Measurements from ENCODE around the gene C19orf18.
"Not testable (repeated sequence)": the region's sequence is repeated elsewhere in the genome, so short reads cannot be mapped to it uniquely, and the experiment has no call there.

Gene C19orf18

GRCh38 chr19:57974434-57974833 lies at the start of gene C19orf18:
C19orf18 (minus strand) TSS chr19:57974534; CDS start chr19:57974432, 102 bp downstream.
- DNase-seq, result no peak

DNA sequence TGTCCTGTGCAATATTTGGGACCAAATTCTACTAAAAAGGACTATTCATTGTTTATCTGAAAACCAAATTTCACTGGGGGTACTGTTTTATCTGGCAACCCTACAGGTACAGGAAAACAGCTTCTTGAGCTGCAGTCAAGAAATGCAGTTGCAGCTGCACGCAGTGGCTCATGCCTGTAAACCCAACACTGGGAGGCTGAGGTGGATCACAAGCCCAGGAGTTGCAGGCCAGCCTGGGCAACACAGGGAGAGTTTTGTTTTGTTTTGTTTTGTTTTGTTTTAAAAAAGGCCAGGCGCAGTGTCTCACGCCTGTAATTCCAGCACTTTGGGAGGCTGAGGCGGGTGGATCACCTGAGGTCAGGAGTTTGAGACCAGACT lies 47.9 kb upstream of the C19orf18 start:
- DNase-seq, result no peak

GRCh38 chr19:58021541-58022282 lies 47.4 kb upstream of the C19orf18 start:
- peak; percentile 69 for DNase-seq

DNA sequence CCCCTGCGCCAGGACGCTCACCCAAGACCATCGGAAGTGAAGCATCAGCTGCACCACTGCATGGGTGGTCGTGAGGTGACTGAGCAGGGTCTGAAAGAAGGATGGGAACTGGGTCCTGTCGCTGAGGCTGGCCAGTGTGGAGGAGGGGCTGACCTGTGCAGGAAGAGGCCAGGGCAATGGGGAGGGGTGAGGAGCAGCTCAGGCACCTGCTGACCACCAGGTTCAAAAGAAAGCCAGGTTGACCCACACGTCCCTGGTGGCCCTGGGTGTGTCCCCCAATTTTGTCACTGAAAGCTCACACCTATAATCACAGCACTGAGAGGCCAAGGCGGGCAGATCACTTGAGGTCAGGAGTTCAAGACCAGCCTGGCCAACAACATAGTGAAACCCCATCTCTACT lies 45.8 kb upstream of the C19orf18 start:
- no peak for DNase-seq

GRCh38 chr19:58014141-58014540 lies 39.8 kb upstream of the C19orf18 start:
- DNase-seq, result no peak

GRCh38 chr19:58010507-58010906 lies 36.2 kb upstream of the C19orf18 start:
- no peak for DNase-seq

DNA sequence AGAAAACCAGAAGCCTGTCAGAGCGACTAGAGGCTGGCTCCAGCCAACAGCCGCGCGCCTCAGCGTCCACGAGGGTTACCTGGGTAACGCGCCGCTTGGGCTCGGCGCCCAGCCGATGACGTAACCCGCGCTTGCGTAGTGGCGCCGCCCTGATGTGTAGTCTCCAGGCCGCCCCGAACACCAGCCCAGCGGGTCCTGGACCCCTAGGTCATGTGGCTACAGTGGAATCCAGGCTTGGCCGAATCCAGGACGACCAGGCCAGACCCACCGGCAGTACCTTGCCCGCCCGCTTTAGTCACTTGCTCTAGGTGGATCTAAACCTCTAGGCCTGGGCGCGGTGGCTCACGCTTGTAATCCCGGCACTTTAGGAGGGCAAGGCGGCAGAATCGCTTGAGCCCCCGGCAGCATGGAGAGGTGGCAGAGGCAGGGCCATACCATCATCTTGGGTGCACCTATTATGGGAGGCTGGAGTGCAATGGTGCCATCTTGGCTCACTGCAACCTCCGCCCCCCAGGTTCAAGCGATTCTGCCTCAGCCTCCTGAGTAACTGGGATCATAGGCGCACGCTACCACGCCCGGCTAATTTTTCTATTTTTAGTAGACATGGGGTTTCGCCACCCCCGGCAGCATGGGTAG lies 35.5 kb upstream of the C19orf18 start:
- DNase-seq, result peak; percentile 76

GRCh38 chr19:58009301-58009665 lies 34.9 kb upstream of the C19orf18 start:
- DNase-seq, result no peak

DNA sequence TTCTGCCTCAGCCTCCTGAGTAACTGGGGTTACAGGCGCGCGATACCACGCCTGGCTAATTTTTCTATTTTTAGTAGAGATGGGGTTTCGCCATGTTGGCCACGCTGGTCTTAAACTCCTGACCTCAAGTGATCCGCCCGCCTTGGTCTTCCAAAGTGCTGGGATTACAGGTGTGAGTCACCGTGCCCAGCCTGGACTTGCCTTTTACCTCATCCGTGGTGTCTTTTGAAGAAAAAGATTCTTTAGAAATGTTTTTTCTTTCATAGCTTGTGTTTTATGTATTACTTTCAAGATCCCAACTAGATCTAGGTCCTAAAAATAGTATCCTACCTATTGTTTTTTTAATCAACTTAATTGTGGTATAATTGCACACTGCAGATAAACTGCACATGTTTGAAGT lies 34.5 kb upstream of the C19orf18 start:
- not testable (repeated sequence) for DNase-seq

GRCh38 chr19:58007285-58007684 lies 33.0 kb upstream of the C19orf18 start:
- DNase-seq, result no peak

GRCh38 chr19:58003174-58003828 lies 29.0 kb upstream of the C19orf18 start:
- DNase-seq, result no peak

- peak; percentile 70 for DNase-seq
These were observed 28.2 kb upstream of the C19orf18 start, which contains the start of gene ZNF606 for GRCh38 chr19:58002384-58003173. ZNF606 (minus strand) TSS chr19:58002820; CDS start chr19:58001319, 1,501 bp downstream.

GRCh38 chr19:58001895-58002369 lies 27.6 kb upstream of the C19orf18 start:
- DNase-seq, result peak; percentile 1

- no peak for DNase-seq
These were observed 26.3 kb upstream of the C19orf18 start for GRCh38 chr19:58000677-58001076.

- no peak for DNase-seq
These were observed 18.5 kb upstream of the C19orf18 start for GRCh38 chr19:57992841-57993240.

GRCh38 chr19:57978586-57979289 lies 4.4 kb upstream of the C19orf18 start:
- no peak for DNase-seq

GRCh38 chr19:57964761-57965160 lies 9.6 kb downstream of the C19orf18 start:
- no peak for DNase-seq

DNA sequence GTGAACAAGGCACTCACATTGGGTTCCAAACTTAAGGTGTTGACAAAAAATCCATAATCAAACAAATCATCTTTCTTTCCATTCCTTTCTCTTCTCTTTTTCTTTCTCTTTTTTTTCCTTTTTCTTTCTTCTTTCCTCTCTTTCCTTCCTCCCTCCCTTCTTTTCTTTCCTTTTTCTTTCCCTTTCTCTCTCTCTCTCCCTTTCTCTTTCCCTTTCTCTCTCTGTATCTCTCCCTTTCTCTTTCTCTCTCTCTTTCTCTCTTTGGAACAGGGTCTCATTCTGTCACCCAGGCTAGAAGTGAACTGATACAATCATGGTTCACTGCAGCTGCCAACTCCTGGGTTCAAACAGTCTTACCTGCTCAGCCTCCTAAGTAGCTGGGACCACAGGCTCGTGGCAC lies 12.5 kb downstream of the C19orf18 start:
- no peak for DNase-seq

DNA sequence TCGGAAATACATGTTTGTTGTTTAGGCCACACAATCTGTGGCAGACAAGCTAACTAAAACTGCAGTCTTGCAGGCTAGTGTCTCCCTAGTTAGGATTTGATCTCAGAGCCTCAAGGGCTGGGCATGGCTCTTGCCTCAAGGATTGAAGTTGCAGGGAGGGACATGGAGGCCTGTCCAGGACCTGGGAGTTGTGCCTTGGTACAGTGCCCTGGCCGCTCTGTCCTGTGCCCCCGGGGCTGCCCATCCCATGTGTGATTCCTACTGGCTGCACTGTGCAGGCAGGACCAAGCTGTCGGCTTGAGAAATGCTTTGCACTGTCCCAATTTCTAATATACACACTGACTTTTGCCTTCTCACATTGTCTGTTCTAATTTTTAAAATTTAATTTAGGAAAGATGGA lies 19.3 kb downstream of the C19orf18 start:
- no peak for DNase-seq

DNA sequence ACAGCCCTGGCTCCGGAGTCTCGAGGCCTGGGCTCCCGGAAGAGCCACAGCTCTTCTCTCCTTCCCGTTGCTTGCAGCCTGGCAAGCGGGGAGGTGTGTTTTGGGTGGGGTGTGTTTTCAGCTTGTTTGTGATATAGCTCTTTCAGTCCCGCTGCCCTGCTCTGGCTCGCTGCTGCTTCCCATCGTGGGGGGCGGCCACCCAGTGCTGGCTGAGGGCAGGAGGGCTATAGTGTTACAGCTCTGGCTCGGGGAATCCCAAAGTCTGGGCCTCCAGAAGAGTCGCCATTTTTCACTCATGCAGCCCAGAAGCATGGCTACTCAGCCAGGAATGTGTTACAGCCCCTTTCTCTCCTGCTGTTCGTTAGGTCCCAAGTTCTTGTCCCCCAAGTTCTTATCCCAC lies 24.6 kb downstream of the C19orf18 start:
- no peak for DNase-seq

DNA sequence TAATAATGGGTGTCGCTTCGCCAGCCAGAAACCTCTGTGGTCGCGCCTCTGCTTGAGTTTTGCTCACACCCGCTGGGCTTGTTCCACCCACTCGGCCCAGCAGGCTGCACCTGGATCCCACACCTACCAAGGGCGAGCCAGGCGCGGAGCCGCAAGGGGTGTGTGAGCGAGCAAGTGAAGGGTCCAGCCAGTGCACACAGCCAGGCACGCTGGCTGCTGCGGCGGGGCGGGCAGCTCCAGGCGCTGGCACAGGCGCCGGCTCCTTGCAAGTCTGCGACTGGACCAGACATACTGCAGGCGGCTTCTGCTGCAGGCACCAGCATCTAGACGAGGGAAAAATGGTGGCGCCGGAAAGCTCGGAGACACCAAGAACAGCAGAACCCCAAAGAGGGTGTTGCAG lies 25.0 kb downstream of the C19orf18 start:
- DNase-seq, result no peak

DNA sequence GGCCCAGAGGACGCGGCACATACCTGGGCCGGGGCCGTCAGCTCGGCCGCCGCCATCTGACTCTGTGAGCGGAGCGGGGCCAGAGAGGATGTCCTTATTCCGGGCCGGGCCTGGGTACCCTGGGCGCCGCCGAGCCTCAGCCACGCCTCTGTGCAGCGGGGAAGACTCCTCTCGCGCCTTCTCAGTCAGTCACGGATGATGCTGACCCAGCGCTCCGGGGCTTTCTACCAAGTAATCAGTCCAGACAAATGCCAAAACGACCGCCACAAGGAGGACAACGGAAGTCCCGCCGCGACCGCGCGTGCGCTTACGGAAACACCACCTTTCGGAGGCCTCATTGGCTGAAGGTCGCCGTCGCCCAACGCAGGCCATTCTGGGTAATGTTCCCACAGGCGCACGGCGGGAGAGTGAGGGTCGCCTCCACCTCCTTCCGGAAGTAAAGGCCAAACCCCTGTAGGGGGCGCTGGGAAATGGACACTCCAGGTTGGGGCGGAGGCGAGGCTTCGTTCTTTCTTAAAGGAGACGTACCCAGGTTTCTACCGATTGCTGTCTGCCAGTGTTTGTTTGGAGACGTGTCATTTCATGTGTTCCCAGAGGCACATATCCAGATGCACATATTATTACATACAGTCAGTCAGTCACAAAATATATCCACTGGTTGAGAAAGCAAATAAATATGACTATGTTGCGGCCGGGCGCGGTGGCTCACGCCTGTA lies 26.8 kb downstream of the C19orf18 start, which contains the start of gene ZNF256:
Gene ZNF256, minus strand, starts transcription at position 288 of the 716 bp plus-strand sequence. Its CDS starts 232 bp downstream, at position 56.
- DNase-seq, result peak; percentile 95
